ENCODE data around the gene THRA.

Gene THRA

GRCh38 chr17:40087049-40087794, 24.5 kb downstream of the THRA start:
- 0 out of 2 replicates have a peak, but pooled peaks have one; percentile 0 for TF ChIP-seq CTCF (IDR thresholded peaks at IDR 0.05; ENCODE audit: borderline replicate concordance, insufficient read depth, low read depth, low read length)
- no peak overlapping the region for H3K4me3 ChIP-seq (ENCODE audit: low read depth, low read length)

DNA sequence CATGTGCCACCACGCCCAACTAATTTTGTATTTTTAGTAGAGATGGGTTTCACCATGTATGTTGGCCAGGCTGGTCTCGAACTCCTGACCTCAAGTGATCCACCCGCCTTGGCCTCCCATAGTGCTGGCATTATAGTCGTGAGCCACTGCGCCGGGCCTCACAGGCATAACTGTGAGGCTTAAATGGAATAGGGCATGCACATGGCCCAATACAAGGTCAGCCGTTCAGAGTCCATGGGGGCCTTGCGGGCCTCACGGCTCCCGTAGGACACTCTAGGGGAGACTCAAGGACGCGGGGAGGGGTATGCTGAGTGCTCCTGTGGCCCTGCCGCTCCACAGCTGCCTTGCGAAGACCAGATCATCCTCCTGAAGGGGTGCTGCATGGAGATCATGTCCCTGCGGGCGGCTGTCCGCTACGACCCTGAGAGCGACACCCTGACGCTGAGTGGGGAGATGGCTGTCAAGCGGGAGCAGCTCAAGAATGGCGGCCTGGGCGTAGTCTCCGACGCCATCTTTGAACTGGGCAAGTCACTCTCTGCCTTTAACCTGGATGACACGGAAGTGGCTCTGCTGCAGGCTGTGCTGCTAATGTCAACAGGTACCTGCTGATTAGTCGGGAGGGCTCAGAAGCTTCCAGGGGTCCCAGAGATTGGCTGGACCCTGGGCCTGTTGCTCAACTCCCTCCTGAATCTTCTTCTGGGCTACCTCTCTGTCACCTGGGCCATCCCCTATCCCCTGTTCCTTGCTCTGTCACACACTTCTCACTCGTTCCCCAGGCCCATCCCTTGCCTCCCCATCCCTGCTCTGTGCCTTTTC, 25.3 kb downstream of the THRA start:
- TF ChIP-seq CTCF (IDR thresholded peaks at IDR 0.05; ENCODE audit: borderline replicate concordance, insufficient read depth, low read depth, low read length) = no peak

DNA sequence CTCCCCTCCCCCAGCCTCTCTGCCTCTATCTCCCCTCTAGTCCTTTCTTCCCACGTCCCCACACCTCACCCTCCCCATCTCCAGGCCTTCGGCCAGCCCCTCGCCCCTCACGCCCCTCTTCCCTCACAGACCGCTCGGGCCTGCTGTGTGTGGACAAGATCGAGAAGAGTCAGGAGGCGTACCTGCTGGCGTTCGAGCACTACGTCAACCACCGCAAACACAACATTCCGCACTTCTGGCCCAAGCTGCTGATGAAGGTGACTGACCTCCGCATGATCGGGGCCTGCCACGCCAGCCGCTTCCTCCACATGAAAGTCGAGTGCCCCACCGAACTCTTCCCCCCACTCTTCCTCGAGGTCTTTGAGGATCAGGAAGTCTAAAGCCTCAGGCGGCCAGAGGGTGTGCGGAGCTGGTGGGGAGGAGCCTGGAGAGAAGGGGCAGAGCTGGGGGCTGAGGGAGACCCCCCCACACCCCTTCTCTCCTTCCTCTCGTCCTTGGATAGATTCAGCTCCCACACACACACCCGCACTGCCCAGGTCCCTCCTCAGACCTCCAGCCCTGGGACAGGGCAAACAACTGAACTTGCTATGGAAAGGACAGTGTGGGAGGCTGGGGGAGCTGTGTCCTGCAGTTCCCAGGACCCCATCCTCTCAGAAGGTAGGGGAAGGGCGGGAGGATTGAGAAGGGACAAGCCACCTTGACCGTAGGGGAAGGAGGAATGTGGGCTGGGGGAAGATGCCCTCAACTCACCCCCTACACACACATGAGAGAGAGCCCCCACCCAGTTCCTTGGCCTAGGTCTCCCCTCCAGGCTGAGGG, 26.5 kb downstream of the THRA start:
- TF ChIP-seq CTCF (IDR thresholded peaks at IDR 0.05; ENCODE audit: borderline replicate concordance, insufficient read depth, low read depth, low read length) = no peak

More for the DNA sequence above, 25.3 kb downstream of the THRA start:
- no peak overlapping the region for H3K4me3 ChIP-seq (ENCODE audit: low read depth, low read length)

GRCh38 chr17:40090237-40091119, 27.7 kb downstream of the THRA start:
- TF ChIP-seq CTCF (IDR thresholded peaks at IDR 0.05; ENCODE audit: borderline replicate concordance, insufficient read depth, low read depth, low read length) = no peak
- H3K4me3 ChIP-seq (ENCODE audit: low read depth, low read length) = no peak overlapping the region

More for the DNA sequence above, 26.5 kb downstream of the THRA start:
- H3K4me3 ChIP-seq (ENCODE audit: low read depth, low read length) = no peak overlapping the region

GRCh38 chr17:40091691-40092397, 29.1 kb downstream of the THRA start:
- no peak overlapping the region for H3K4me3 ChIP-seq (ENCODE audit: low read depth, low read length)
- TF ChIP-seq CTCF (IDR thresholded peaks at IDR 0.05; ENCODE audit: borderline replicate concordance, insufficient read depth, low read depth, low read length) = no peak

- no peak for TF ChIP-seq CTCF (IDR thresholded peaks at IDR 0.05; ENCODE audit: borderline replicate concordance, insufficient read depth, low read depth, low read length)
- no peak overlapping the region for H3K4me3 ChIP-seq (ENCODE audit: low read depth, low read length)
These were observed 29.8 kb downstream of the THRA start for GRCh38 chr17:40092581-40092980.

Data from GM12875 (cell line).